Measurements from ENCODE around the gene INTS6.

INTS6 gene, protein sequence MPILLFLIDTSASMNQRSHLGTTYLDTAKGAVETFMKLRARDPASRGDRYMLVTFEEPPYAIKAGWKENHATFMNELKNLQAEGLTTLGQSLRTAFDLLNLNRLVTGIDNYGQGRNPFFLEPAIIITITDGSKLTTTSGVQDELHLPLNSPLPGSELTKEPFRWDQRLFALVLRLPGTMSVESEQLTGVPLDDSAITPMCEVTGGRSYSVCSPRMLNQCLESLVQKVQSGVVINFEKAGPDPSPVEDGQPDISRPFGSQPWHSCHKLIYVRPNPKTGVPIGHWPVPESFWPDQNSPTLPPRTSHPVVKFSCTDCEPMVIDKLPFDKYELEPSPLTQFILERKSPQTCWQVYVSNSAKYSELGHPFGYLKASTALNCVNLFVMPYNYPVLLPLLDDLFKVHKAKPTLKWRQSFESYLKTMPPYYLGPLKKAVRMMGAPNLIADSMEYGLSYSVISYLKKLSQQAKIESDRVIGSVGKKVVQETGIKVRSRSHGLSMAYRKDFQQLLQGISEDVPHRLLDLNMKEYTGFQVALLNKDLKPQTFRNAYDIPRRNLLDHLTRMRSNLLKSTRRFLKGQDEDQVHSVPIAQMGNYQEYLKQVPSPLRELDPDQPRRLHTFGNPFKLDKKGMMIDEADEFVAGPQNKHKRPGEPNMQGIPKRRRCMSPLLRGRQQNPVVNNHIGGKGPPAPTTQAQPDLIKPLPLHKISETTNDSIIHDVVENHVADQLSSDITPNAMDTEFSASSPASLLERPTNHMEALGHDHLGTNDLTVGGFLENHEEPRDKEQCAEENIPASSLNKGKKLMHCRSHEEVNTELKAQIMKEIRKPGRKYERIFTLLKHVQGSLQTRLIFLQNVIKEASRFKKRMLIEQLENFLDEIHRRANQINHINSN

GRCh38 chr13:51452361-51453206, at the start of gene INTS6:
TSS of gene INTS6 (minus strand) at chr13:51453036. CDS start at chr13:51452525, 511 bp downstream.
- DNase-seq, result peak; percentile 95

DNA sequence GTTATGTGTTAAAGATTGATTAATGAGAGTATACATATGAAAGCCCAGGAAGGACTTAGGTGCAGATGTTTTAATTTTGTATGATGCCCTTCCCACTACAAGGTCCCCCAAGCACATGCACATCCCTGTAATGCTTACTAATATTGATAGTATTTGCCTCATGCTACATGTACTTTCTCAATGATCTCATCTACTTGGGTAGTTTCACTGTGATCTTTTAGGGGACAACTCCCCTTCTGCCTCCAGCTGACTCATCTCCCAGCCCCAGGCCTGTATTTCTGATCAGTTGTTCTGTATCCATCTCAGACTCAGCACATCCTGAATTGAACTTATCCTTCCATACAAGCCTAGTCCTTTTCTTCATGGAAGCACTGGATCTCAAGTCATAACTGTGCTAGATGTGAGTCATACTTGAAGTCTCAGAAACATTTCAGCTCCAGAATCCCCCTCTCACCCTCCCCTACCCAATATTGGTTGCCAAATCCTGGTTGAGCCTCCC, 49.4 kb upstream of the INTS6 start:
- DNase-seq, result no peak

GRCh38 chr13:51501592-51502152, 48.8 kb upstream of the INTS6 start:
- no peak for DNase-seq

- no peak for DNase-seq
Observed at GRCh38 chr13:51501096-51501495, 48.3 kb upstream of the INTS6 start.

- no peak for DNase-seq
Observed at GRCh38 chr13:51500687-51501086, 47.9 kb upstream of the INTS6 start.

DNA sequence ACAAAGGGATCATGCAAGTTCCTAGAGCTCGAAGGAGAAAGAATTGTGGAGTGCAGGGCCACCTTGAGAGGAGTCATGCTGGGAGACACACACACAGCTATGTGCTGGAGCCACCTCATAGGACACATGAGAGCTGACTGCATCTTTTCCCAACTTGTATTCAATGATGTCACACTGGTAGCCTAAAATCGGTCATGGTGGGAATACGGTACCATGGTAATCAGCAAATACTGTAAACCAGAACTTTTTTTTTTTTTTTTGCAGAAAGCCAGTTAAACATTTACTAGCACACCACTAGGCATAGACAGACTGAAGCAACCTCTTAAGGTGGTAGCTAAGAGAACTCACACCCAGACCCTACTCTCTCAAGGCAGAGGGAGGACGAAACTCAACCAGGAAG, 47.0 kb upstream of the INTS6 start:
- no peak for DNase-seq

GRCh38 chr13:51495316-51495715, 42.5 kb upstream of the INTS6 start:
- no peak for DNase-seq

DNA sequence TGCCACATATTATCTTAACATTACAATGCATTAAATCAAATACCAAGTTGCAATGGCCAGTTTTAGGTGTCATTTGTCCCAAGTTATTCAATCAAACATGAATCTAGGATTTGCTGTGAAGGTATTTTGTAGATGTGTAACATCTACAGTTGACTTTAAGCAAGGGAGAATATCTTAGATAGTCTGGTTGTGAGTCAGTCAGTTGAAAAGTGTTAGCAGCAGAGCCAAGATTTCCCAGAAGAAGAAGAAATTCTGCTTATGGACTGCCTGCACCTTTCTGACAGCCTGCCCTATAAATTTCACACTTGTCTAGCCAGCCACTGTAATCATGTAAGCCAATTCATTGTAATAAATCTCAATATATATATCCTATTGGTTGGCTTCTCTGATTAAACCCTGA, 41.3 kb upstream of the INTS6 start:
- no peak for DNase-seq

DNA sequence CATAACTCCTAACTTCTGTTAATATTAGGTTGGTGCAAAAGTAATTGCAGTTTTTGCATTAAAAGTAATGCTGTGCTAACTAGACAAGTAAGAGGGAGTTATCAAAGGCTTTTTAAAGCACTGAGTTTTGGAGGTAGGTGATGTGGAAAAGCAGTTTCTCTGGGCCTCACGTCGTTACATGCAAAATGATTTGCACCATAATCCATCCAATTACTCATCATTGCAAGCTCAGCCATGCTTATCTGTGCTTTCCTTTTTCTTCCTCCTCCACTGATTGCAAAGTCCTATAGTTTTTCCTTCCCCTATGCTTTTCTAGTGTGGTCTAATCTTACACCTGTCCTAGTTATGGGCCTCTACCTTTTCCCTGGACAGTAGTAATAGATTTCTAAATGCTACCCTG, 35.4 kb upstream of the INTS6 start:
- DNase-seq, result no peak

DNA sequence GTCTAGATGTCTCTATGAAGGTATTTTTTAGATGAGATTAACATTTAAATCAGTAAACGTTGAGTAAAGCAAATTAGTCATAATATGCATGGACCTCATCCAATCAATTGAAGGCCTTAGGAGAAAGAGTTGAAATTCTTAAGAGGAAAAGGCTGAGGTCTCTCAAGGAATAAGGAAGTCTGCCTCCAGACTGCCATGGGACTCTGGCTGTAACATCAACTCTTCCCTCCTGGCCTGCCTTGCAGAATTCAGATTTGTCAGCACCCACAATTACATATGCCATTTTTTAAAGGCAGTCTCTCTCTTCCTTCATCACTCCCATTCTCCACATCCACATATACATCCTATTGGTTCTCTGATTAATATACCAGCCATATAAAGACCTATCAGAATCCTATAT, 28.8 kb upstream of the INTS6 start:
- no peak for DNase-seq

DNA sequence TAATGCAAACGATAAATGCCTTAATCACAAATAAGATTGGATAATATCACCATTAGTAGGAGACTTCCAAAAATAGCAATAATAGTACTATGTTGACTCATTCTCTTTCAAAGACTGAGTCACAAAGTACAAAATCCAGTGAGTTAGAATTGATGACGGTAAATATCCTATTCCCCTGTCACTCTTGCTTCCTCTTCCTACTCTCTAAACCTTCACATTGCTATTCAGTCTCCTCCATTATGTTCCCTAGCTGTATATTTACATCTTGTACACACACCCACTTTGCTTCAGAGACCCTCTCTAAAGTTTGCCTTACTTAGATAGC, 26.3 kb upstream of the INTS6 start:
- DNase-seq, result no peak

DNA sequence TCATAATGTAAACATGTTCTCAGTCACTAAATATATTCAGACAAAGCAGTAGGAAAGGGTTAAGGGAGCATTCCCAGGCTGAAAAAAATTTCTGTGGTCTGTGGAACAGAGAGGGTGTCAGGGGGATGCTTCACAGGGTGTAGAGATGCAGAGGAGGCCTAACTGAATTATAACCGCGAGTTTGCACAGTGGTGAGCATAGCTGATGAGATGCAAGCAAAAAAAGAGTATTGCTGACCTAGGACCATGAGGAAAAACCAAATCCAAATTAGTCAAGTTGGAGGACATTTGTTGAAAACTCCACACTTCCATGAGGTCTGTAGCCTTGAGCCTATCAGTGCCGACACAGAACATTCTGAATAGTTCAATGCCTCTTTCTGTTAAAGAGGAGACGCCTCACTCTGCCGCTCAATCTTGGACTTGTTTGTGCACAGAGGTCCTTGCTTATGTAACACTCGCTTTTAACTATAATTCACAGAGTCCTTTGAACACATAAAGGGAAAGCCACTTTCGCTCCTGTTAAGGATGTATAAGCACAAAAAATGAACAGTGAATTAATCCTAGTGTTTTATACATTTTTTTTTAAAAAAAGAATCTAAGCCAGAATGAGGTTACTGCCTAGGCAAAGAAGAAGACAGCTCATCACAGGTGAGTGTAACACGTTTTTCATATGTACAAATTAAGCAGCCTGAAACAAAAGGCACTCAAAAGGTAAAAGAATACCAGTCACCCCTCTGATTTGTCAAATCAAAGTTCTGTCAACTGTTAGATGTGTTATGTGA, 25.8 kb upstream of the INTS6 start:
- no peak for DNase-seq

DNA sequence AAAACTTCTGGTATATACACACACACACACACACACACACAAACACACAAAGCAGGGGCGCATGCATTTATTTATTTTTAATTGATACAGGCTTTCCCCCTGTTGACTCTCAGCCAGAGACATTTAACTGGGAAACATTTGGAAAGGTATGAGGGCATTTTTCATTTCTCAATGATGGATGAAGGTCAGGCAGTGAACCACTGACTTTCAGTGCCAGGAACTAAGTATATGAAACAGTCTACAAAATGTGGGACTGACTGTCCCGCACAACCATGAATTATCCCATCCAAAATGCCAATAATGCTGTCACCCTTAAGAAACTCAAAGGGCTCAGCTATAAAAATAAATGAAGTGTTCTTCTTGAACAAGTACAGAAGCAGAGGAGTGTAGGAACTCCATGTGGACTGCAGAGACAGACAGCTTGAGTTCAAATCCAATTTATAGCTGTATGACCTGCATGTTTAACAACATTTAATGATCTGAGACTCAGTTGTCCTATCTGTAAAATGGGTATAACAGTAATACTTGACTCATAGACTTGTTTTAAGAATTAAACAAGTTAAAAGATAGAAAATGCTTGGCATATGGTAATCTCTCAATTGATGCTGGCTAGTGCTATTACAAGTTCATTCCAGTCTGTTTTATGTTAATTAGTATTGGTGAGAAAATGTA, 25.0 kb upstream of the INTS6 start:
- DNase-seq, result no peak

- DNase-seq, result no peak
Observed at GRCh38 chr13:51477149-51477548, 24.3 kb upstream of the INTS6 start.

GRCh38 chr13:51475727-51476501, 23.1 kb upstream of the INTS6 start:
- DNase-seq, result no peak

DNA sequence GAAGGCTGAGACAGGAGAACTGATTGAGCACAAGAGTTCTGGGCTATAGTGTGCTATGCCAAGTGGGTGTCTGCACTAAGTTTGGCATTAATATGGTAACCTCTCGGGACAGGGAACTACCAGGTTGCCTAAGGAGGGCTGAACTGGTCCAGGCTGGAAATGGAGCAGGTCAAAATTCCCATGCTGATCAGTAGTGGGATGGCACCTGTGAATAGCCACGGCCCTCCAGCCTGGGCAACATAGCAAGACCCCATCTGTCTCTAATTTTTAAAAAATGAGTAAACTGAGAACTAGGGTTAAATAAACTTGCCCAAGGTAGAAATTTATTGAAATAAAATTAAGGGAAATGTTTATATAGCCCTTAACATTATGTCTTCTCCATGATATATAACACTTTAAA, 17.0 kb upstream of the INTS6 start:
- no peak for DNase-seq

GRCh38 chr13:51467730-51468129, 14.9 kb upstream of the INTS6 start:
- no peak for DNase-seq

- no peak for DNase-seq
Observed at GRCh38 chr13:51465124-51465523, 12.3 kb upstream of the INTS6 start.

DNA sequence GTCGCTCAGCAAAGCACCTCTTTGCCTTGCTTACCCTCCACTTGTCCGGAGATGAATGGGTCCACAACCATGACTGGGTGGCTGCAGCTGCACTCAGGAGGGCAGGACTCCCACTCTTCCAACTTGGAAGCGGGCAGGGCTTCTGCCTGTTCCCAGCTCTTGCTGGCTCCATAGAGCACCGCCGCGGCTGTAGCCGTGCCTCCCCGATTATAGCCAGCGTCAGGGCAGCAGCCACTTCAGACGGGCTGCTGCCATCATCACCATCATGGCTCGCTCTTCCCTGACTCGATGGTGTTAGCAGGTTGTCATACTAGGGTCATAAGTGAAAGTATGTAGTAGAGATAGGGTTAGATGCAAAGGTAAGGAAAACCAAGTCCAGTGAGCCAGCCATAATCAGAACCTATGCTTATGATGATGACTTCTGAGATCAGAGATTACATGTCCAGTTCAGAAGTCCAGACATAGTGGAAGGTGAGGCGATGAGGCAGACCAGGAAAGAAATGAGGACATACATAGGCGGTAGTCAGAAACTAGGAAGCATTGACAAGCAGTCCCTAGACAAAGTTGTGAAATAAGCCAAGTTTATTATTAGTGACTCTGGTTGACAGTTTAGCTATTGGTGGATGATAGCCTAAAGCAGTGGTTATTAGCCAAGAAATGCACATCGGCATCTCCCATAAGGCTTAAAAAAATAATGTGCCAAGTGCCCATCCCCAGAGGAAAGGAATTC, 4.4 kb upstream of the INTS6 start:
- no peak for DNase-seq

GRCh38 chr13:51456510-51456909, 3.7 kb upstream of the INTS6 start:
- no peak for DNase-seq

Measured in NCI-H2227 treated with DMSO at 0.1 percent for 48 hours (cell line).